GM21723 (cell line): ENCODE results near the gene SLC6A2.

Experiments
- ATAC-seq: cut with Tn5 transposase; IDR thresholded peaks from one replicate; pipeline ENCODE4 v1.9.1; 2021; ENCODE audit warnings: mild to moderate bottlenecking, moderate library complexity; ENCODE audit not compliant: unreplicated experiment

SLC6A2 gene

GRCh38 chr16:55647343-55647742, 8.4 kb upstream of the SLC6A2 start:
- no peak for ATAC-seq

GRCh38 chr16:55647798-55648197, 8.0 kb upstream of the SLC6A2 start:
- no peak for ATAC-seq

- no peak for ATAC-seq
Measured at GRCh38 chr16:55651841-55652824, 3.7 kb upstream of the SLC6A2 start.

- ATAC-seq: no peak
Measured at GRCh38 chr16:55653106-55653505, 2.7 kb upstream of the SLC6A2 start.

- no peak for ATAC-seq
Measured at GRCh38 chr16:55655381-55655896, 349 bp upstream of the SLC6A2 start.

- no peak for ATAC-seq
Measured at GRCh38 chr16:55656691-55657092, 904 bp downstream of the SLC6A2 start.

- ATAC-seq: no peak
Measured at GRCh38 chr16:55657616-55658015, 1.8 kb downstream of the SLC6A2 start.

GRCh38 chr16:55658898-55659420, 3.2 kb downstream of the SLC6A2 start:
- ATAC-seq: no peak

- no peak for ATAC-seq
Measured at GRCh38 chr16:55660026-55660425, 4.2 kb downstream of the SLC6A2 start.

GRCh38 chr16:55660828-55661227, 5.0 kb downstream of the SLC6A2 start:
- ATAC-seq: no peak

GRCh38 chr16:55661941-55662643, 6.3 kb downstream of the SLC6A2 start:
- ATAC-seq: no peak

GRCh38 chr16:55662644-55663031, 6.8 kb downstream of the SLC6A2 start:
- ATAC-seq: no peak

GRCh38 chr16:55663225-55663624, 7.4 kb downstream of the SLC6A2 start:
- no peak for ATAC-seq

GRCh38 chr16:55663765-55664677, 8.2 kb downstream of the SLC6A2 start:
- ATAC-seq: no peak

- ATAC-seq: no peak
Measured at GRCh38 chr16:55664786-55665407, 9.1 kb downstream of the SLC6A2 start.

- ATAC-seq: no peak
Measured at GRCh38 chr16:55665511-55665910, 9.7 kb downstream of the SLC6A2 start.

- ATAC-seq: no peak
Measured at GRCh38 chr16:55666012-55666411, 10.2 kb downstream of the SLC6A2 start.

- ATAC-seq: no peak
Measured at GRCh38 chr16:55667753-55668152, 12.0 kb downstream of the SLC6A2 start.

- ATAC-seq: no peak
Measured at GRCh38 chr16:55668340-55669281, 12.8 kb downstream of the SLC6A2 start.
